HEK293 (cell line): Measurements from ENCODE around the gene SPIN2B.
A peak's percentile ranks its signal among the peaks of the same experiment; 100 is the strongest.
"Not testable (repeated sequence)": the region's sequence is repeated elsewhere in the genome, so short reads cannot be mapped to it uniquely, and the experiment has no call there.

Experiments used
- CTCF ChIA-PET: fragments of 350-600 bp; formaldehyde crosslinking; extraction: SDS; loops from one replicate; lab custom pipeline; 2021; ENCODE audit warnings: antibody characterized with exemption; lab: Yijun Ruan, JAX
- POLR2A ChIA-PET: fragments of 300-600 bp; formaldehyde crosslinking; extraction: SDS; loops from one replicate; lab custom pipeline; 2020; ENCODE audit warnings: antibody characterized with exemption, inconsistent platforms; lab: Yijun Ruan, JAX
- H3K27ac ChIP-seq: fragments of 200-500 bp; sonication (Bioruptor generic); 2 replicates; pipeline ENCODE4 v1.5.1; 2014; ENCODE audit warnings: low read depth, low read length, control low read depth, inconsistent platforms; ENCODE audit errors: extremely low read depth
- H3K36me3 ChIP-seq, 2 experiments: fragments of 200-500 bp in 1 of 2; sonication (Bioruptor generic) in 1 of 2; 1 replicate in 1 of 2; 2 replicates in 1 of 2; pipeline ENCODE4 v1.5.1; 2014 to 2017; ENCODE audit warnings: inconsistent platforms in 2 of 2, low read length in 2 of 2; ENCODE audit not compliant: control insufficient read depth in 2 of 2, insufficient read depth in 1 of 2
- H3K4me1 ChIP-seq: fragments of 200-500 bp; sonication (Bioruptor generic); 2 replicates; pipeline ENCODE4 v1.5.1; 2014; ENCODE audit warnings: mild to moderate bottlenecking, low read length, inconsistent platforms; ENCODE audit not compliant: control insufficient read depth, insufficient read depth
- H3K4me3 ChIP-seq: 2 replicates; pipeline ENCODE4 v1.5.1; 2011; ENCODE audit warnings: low read depth, mild to moderate bottlenecking, control low read depth, low read length, moderate library complexity
- H3K9me3 ChIP-seq: fragments of 200-500 bp; sonication (Bioruptor generic); 2 replicates; pipeline ENCODE4 v1.5.1; 2014; ENCODE audit warnings: low read depth, low read length, inconsistent platforms; ENCODE audit not compliant: control insufficient read depth, insufficient read depth
- BCL6B ChIP-seq: fragments of 450-650 bp; formaldehyde crosslinking; IDR thresholded peaks from 2 replicates; pipeline ENCODE4 v1.5.1; 2017; ENCODE audit warnings: missing biosample characterization, missing genetic modification characterization
- KLF17 ChIP-seq: fragments of 450-650 bp; formaldehyde crosslinking; IDR thresholded peaks from 2 replicates; pipeline ENCODE4 v1.5.1; 2016; ENCODE audit warnings: missing biosample characterization, missing genetic modification characterization
- OSR2 ChIP-seq: fragments of 450-650 bp; formaldehyde crosslinking; IDR thresholded peaks from 2 replicates; pipeline ENCODE4 v1.5.1; 2016; ENCODE audit warnings: missing biosample characterization, missing genetic modification characterization
- SP7 ChIP-seq: fragments of 450-650 bp; formaldehyde crosslinking; IDR thresholded peaks from 2 replicates; pipeline ENCODE4 v1.5.1; 2016; ENCODE audit warnings: missing biosample characterization, missing genetic modification characterization
- TCF7L2 ChIP-seq: IDR thresholded peaks from 2 replicates; pipeline ENCODE4 v1.6.1; 2011; ENCODE audit warnings: low read depth, mild to moderate bottlenecking, inconsistent platforms, low read length, moderate library complexity, borderline replicate concordance
- ZBTB10 ChIP-seq: fragments of 450-650 bp; formaldehyde crosslinking; IDR thresholded peaks from 2 replicates; pipeline ENCODE4 v1.5.1; 2016; ENCODE audit warnings: missing biosample characterization, missing genetic modification characterization
- ZBTB48 ChIP-seq: fragments of 450-650 bp; formaldehyde crosslinking; IDR thresholded peaks from 2 replicates; pipeline ENCODE4 v1.5.1; 2016; ENCODE audit warnings: missing biosample characterization, missing genetic modification characterization
- ZFHX2 ChIP-seq: fragments of 450-650 bp; formaldehyde crosslinking; conservative IDR thresholded peaks from 2 replicates; pipeline ENCODE4 v1.5.1; 2016; ENCODE audit warnings: missing biosample characterization, missing genetic modification characterization
- ZFP69B ChIP-seq: fragments of 450-650 bp; formaldehyde crosslinking; IDR thresholded peaks from 2 replicates; pipeline ENCODE4 v1.5.1; 2016; ENCODE audit warnings: missing biosample characterization, missing genetic modification characterization
- ZNF19 ChIP-seq: fragments of 450-650 bp; formaldehyde crosslinking; IDR thresholded peaks from 2 replicates; pipeline ENCODE4; 2016; ENCODE audit warnings: missing biosample characterization, missing genetic modification characterization, low read depth
- ZNF202 ChIP-seq: fragments of 450-650 bp; formaldehyde crosslinking; IDR thresholded peaks from 2 replicates; pipeline ENCODE4 v1.5.1; 2016; ENCODE audit warnings: missing biosample characterization, missing genetic modification characterization, borderline replicate concordance
- ZNF223 ChIP-seq: fragments of 450-650 bp; formaldehyde crosslinking; IDR thresholded peaks from 2 replicates; pipeline ENCODE4 v1.5.1; 2016; ENCODE audit warnings: missing biosample characterization, missing genetic modification characterization
- ZNF280D ChIP-seq: fragments of 450-650 bp; formaldehyde crosslinking; IDR thresholded peaks from 2 replicates; pipeline ENCODE4 v1.5.1; 2016; ENCODE audit warnings: missing biosample characterization, missing genetic modification characterization
- ZNF433 ChIP-seq: fragments of 450-650 bp; formaldehyde crosslinking; IDR thresholded peaks from 2 replicates; pipeline ENCODE4 v1.5.1; 2016; ENCODE audit warnings: missing biosample characterization, missing genetic modification characterization, low read depth
- ZNF529 ChIP-seq: fragments of 450-650 bp; formaldehyde crosslinking; IDR thresholded peaks from 2 replicates; pipeline ENCODE4 v1.5.1; 2017; ENCODE audit warnings: missing genetic modification characterization, missing biosample characterization; ENCODE audit not compliant: insufficient replicate concordance
- ZNF555 ChIP-seq: fragments of 450-650 bp; formaldehyde crosslinking; conservative IDR thresholded peaks from 2 replicates; pipeline ENCODE4 v1.5.1; 2017; ENCODE audit warnings: missing biosample characterization, mild to moderate bottlenecking, missing genetic modification characterization, inconsistent platforms
- ZNF580 ChIP-seq: fragments of 450-650 bp; formaldehyde crosslinking; IDR thresholded peaks from 2 replicates; pipeline ENCODE4 v1.5.1; 2016; ENCODE audit warnings: missing biosample characterization, missing genetic modification characterization
- ZNF645 ChIP-seq: fragments of 450-650 bp; formaldehyde crosslinking; IDR thresholded peaks from 2 replicates; pipeline ENCODE4; 2016; ENCODE audit warnings: missing biosample characterization, missing genetic modification characterization
- ZNF654 ChIP-seq: fragments of 450-650 bp; formaldehyde crosslinking; IDR thresholded peaks from 2 replicates; pipeline ENCODE4 v1.5.1; 2016; ENCODE audit warnings: low read depth, missing biosample characterization, missing genetic modification characterization
- ZNF664 ChIP-seq: fragments of 450-650 bp; formaldehyde crosslinking; IDR thresholded peaks from 2 replicates; pipeline ENCODE4 v1.5.1; 2016; ENCODE audit warnings: missing biosample characterization, missing genetic modification characterization
- ZNF670 ChIP-seq: fragments of 450-650 bp; formaldehyde crosslinking; IDR thresholded peaks from 2 replicates; pipeline ENCODE4 v1.5.1; 2016; ENCODE audit warnings: missing biosample characterization, missing genetic modification characterization, low read depth
- ZNF768 ChIP-seq: fragments of 450-650 bp; formaldehyde crosslinking; IDR thresholded peaks from 2 replicates; pipeline ENCODE4 v1.5.1; 2018; ENCODE audit warnings: missing biosample characterization, mild to moderate bottlenecking, missing genetic modification characterization
- ZNF776 ChIP-seq: fragments of 450-650 bp; formaldehyde crosslinking; IDR thresholded peaks from 2 replicates; pipeline ENCODE4 v1.5.0; 2017; ENCODE audit warnings: missing biosample characterization, missing genetic modification characterization, borderline replicate concordance

Gene SPIN2B

GRCh38 chrX:57132046-57132445, 10.7 kb upstream of the SPIN2B start:
- Histone ChIP-seq H3K36me3 (no peaks in the 10 kb centered on the region), H3K4me3 (no peak overlapping the region), H3K4me1 (no peaks in the 10 kb centered on the region), H3K27ac (no peak overlapping the region), H3K9me3 (no peaks in the 10 kb centered on the region)
- CTCF ChIA-PET = no interaction called here
- POLR2A ChIA-PET = no interaction called here
- TF ChIP-seq ZNF645 (tag by site-specific recombination) (no peak), BCL6B (tag by site-specific recombination) (no peak), ZNF670 (tag by site-specific recombination) (no peak), ZNF529 (tag by site-specific recombination) (no peak), TCF7L2 (no peak), ZNF776 (tag by site-specific recombination) (no peak), ZNF555 (tag by site-specific recombination) (no peak), ZNF280D (tag by site-specific recombination) (no peak), ZBTB10 (no peak), OSR2 (tag by site-specific recombination) (no peak), SP7 (tag by site-specific recombination) (no peak), ZNF433 (tag by site-specific recombination) (no peak), ZFP69B (tag by site-specific recombination) (no peak), ZNF580 (tag by site-specific recombination) (no peak), ZBTB48 (tag by site-specific recombination) (no peak), ZNF654 (no peak)

- TF ChIP-seq KLF17 (tag by site-specific recombination) (no peak), ZNF19 (no peak), ZNF223 (tag by site-specific recombination) (no peak), ZNF664 (tag by site-specific recombination) (no peak), ZNF768 (no peak), ZFHX2 (tag by site-specific recombination) (no peak), ZNF433 (tag by site-specific recombination) (no peak), ZNF202 (no peak), ZNF776 (tag by site-specific recombination) (no peak)
- no peaks in the 10 kb centered on the region for H3K36me3 ChIP-seq
- no peaks in the 10 kb centered on the region for H3K9me3 ChIP-seq
- POLR2A ChIA-PET = no interaction called here
- peak overlapping the region; percentile 55 for H3K4me3 ChIP-seq
- CTCF ChIA-PET = interaction anchor here (0.7 kb wide), 1 partner anchor 210 kb away, joined by 4 read pairs; no protein-coding TSS in a partner anchor
- H3K4me1 ChIP-seq = no peaks in the 10 kb centered on the region
- H3K27ac ChIP-seq = no peak overlapping the region
Observed at GRCh38 chrX:57121816-57122215, 468 bp upstream of the SPIN2B start.

GRCh38 chrX:57120619-57121161, 658 bp downstream of the SPIN2B start:
- H3K36me3 ChIP-seq, H3K4me1 ChIP-seq, POLR2A ChIA-PET, H3K9me3 ChIP-seq, H3K27ac ChIP-seq, CTCF ChIA-PET: not testable (repeated sequence)
- peak overlapping the region; percentile 55 for H3K4me3 ChIP-seq
